GM23338 (cell line): Measurements from ENCODE around the gene CDKN2A. TPM values are rescaled to one million over a fixed set of nuclear protein-coding genes. Genes with fewer than 3 reads are reported as not detected.

ENCODE experiments used
- ATAC-seq: fragments of 200-7000 bp; cut with Tn5 transposase; 3 replicates; pipeline ENCODE4 v1.9.1; 2020
- DNase-seq: peaks from one replicate; pipeline ENCODE4 v3.0.0-alpha.2; 2015; ENCODE audit warnings: low spot score
- H2AFZ ChIP-seq: fragments of 200-600 bp; sonication (generic); 2 replicates; pipeline ENCODE4 v1.8.0; 2016; ENCODE audit warnings: antibody characterized with exemption, mild to moderate bottlenecking, moderate library complexity
- H3F3A ChIP-seq: fragments of 200-600 bp; sonication (generic); replicated peaks from 2 replicates; pipeline ENCODE4 v1.8.0; 2017; ENCODE audit warnings: antibody characterized with exemption, mixed run types, low read depth
- H3K27ac ChIP-seq: fragments of 200-600 bp; sonication (generic); 2 replicates; pipeline ENCODE4 v1.6.1; 2016; ENCODE audit warnings: low read depth
- H3K27me3 ChIP-seq: fragments of 200-600 bp; sonication (generic); 2 replicates; pipeline ENCODE4 v1.8.0; 2016; ENCODE audit warnings: mild to moderate bottlenecking, mixed run types, moderate library complexity; ENCODE audit not compliant: insufficient read depth
- H3K36me3 ChIP-seq: fragments of 200-600 bp; sonication (generic); 2 replicates; pipeline ENCODE4 v1.8.0; 2016; ENCODE audit warnings: mild to moderate bottlenecking; ENCODE audit not compliant: insufficient read depth
- H3K4me1 ChIP-seq: fragments of 200-600 bp; sonication (generic); 2 replicates; pipeline ENCODE4 v1.8.0; 2016; ENCODE audit warnings: mild to moderate bottlenecking, moderate library complexity; ENCODE audit not compliant: insufficient read depth
- H3K4me2 ChIP-seq: fragments of 200-600 bp; sonication (generic); 2 replicates; pipeline ENCODE4 v1.7.1; 2017; ENCODE audit warnings: mixed run types
- H3K4me3 ChIP-seq: fragments of 200-600 bp; sonication (generic); 2 replicates; pipeline ENCODE4 v1.6.1; 2016; ENCODE audit warnings: mixed run types
- H3K79me2 ChIP-seq: fragments of 200-600 bp; sonication (generic); replicated peaks from 2 replicates; pipeline ENCODE4 v1.8.0; 2017; ENCODE audit warnings: mild to moderate bottlenecking; ENCODE audit not compliant: insufficient read depth
- H3K9me2 ChIP-seq: fragments of 200-600 bp; sonication (generic); 2 replicates; pipeline ENCODE4 v1.8.0; 2017; ENCODE audit not compliant: insufficient read depth
- H4K20me1 ChIP-seq: fragments of 200-600 bp; sonication (generic); replicated peaks from 2 replicates; pipeline ENCODE4 v1.8.0; 2017; ENCODE audit warnings: mild to moderate bottlenecking; ENCODE audit not compliant: insufficient read depth
- H3K27ac Mint-ChIP-seq: 2 replicates; pipeline ENCODE4 v1.8.0; 2020; ENCODE audit warnings: inconsistent platforms, mild to moderate bottlenecking, moderate library complexity, mixed read lengths
- H3K27me3 Mint-ChIP-seq: 3 replicates; pipeline ENCODE4 v1.8.0; 2022; ENCODE audit warnings: low read depth, mild to moderate bottlenecking, moderate library complexity, mixed read lengths, inconsistent platforms; ENCODE audit not compliant: insufficient read depth, poor library complexity
- H3K36me3 Mint-ChIP-seq: 3 replicates; pipeline ENCODE4 v1.8.0; 2021; ENCODE audit warnings: low read depth, mild to moderate bottlenecking, inconsistent platforms, moderate library complexity, mixed read lengths
- H3K4me1 Mint-ChIP-seq: 3 replicates; pipeline ENCODE4 v1.8.0; 2020; ENCODE audit warnings: mild to moderate bottlenecking, inconsistent platforms, mixed read lengths
- H3K4me3 Mint-ChIP-seq: 3 replicates; pipeline ENCODE4 v1.8.0; 2021; ENCODE audit warnings: moderate library complexity, mild to moderate bottlenecking, inconsistent platforms, mixed read lengths
- H3K9me3 Mint-ChIP-seq: 3 replicates; pipeline ENCODE4 v1.8.0; 2020; ENCODE audit warnings: moderate library complexity, mild to moderate bottlenecking, inconsistent platforms, mixed read lengths
- JUNB ChIP-seq: IDR thresholded peaks from one replicate; pipeline ENCODE4 v1.6.1; 2016; ENCODE audit warnings: antibody characterized with exemption; ENCODE audit not compliant: unreplicated experiment
- STAT1 ChIP-seq: IDR thresholded peaks from one replicate; pipeline ENCODE4 v1.6.1; 2016; ENCODE audit warnings: antibody characterized with exemption; ENCODE audit not compliant: unreplicated experiment
- ZNF331 ChIP-seq: fragments of 250-450 bp; sonication (Bioruptor Pico); IDR thresholded peaks from 2 replicates; pipeline ENCODE4 v1.5.0; 2020; ENCODE audit warnings: low read depth, mild to moderate bottlenecking, moderate library complexity
- polyA plus RNA-seq: library from polyadenylated mRNA; unstranded; fragments of >200 nt; fragmentation: Nextera tagmentation; extraction: Ambion mirVana; gene quantifications from 2 replicates; pipeline ENCODE4 v1.2.1, GENCODE V29; 2016
- total RNA-seq: library from RNA; depleted of rRNA; stranded (reverse); fragments of >200 nt; shearing (Covaris generic); gene quantifications from 2 replicates; pipeline ENCODE4 v1.2.3, GENCODE V29; 2014
- TF ChIP-seq, protein P1 (sequence below): IDR thresholded peaks from one replicate; pipeline ENCODE4 v1.6.1; 2018; ENCODE audit warnings: antibody characterized with exemption; ENCODE audit not compliant: unreplicated experiment
- TF ChIP-seq, protein P2 (sequence below): fragments of 250-450 bp; sonication (Bioruptor Pico); IDR thresholded peaks from 2 replicates; pipeline ENCODE4 v1.5.0; 2020; ENCODE audit warnings: mild to moderate bottlenecking, moderate library complexity
- TF ChIP-seq, protein P3 (sequence below): IDR thresholded peaks from 2 replicates; pipeline ENCODE4 v1.6.1; 2016; ENCODE audit warnings: antibody characterized with exemption

CDKN2A gene
- total and polyA plus RNA-seq, 2 experiments from 2014 or later, result 0.87 to 2.7 TPM

DNA sequence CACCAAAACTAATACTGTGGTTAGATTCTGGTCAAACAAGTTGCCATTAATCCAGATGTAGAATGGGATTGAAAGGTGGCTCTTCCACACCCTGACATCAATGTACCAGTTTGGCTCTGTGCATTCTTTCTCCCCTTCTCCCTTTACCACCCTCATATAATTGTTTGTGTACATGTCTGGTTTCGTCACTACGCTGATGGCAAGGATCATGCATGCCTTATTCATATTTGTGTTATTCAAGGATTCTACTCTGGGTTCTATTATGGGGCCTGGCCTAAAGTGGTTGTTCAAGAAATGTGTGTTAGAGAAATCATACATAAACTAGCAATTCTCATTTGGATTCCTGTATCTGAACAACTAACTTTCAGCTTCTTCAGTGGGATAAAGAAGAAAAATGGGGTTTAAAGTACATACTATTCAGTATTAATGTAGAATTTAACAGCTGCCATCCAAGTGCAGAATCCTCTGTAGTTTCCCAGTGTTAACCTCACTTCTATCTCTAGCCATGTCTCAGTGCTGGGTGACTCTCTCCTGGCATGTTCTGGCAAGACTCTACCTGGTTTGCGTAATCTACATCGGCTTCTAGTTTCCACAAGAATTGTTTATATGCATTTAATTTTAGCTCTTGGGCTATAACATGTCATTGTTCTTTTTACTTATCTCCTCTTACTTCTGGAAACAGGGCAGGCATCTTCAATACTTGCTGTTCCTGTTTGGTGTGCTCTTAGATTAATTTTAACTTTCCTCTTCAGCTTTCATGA, 42.9 kb upstream of the CDKN2A start:
- ATAC-seq (no peak), DNase-seq (no peak)
- no peak overlapping the region for H3K27ac ChIP-seq
- TF ChIP-seq ZNF331 (CRISPR knock-in tag), result no peak
- TF ChIP-seq, protein P1, sequence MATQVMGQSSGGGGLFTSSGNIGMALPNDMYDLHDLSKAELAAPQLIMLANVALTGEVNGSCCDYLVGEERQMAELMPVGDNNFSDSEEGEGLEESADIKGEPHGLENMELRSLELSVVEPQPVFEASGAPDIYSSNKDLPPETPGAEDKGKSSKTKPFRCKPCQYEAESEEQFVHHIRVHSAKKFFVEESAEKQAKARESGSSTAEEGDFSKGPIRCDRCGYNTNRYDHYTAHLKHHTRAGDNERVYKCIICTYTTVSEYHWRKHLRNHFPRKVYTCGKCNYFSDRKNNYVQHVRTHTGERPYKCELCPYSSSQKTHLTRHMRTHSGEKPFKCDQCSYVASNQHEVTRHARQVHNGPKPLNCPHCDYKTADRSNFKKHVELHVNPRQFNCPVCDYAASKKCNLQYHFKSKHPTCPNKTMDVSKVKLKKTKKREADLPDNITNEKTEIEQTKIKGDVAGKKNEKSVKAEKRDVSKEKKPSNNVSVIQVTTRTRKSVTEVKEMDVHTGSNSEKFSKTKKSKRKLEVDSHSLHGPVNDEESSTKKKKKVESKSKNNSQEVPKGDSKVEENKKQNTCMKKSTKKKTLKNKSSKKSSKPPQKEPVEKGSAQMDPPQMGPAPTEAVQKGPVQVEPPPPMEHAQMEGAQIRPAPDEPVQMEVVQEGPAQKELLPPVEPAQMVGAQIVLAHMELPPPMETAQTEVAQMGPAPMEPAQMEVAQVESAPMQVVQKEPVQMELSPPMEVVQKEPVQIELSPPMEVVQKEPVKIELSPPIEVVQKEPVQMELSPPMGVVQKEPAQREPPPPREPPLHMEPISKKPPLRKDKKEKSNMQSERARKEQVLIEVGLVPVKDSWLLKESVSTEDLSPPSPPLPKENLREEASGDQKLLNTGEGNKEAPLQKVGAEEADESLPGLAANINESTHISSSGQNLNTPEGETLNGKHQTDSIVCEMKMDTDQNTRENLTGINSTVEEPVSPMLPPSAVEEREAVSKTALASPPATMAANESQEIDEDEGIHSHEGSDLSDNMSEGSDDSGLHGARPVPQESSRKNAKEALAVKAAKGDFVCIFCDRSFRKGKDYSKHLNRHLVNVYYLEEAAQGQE, result no peak
- TF ChIP-seq, protein P2, sequence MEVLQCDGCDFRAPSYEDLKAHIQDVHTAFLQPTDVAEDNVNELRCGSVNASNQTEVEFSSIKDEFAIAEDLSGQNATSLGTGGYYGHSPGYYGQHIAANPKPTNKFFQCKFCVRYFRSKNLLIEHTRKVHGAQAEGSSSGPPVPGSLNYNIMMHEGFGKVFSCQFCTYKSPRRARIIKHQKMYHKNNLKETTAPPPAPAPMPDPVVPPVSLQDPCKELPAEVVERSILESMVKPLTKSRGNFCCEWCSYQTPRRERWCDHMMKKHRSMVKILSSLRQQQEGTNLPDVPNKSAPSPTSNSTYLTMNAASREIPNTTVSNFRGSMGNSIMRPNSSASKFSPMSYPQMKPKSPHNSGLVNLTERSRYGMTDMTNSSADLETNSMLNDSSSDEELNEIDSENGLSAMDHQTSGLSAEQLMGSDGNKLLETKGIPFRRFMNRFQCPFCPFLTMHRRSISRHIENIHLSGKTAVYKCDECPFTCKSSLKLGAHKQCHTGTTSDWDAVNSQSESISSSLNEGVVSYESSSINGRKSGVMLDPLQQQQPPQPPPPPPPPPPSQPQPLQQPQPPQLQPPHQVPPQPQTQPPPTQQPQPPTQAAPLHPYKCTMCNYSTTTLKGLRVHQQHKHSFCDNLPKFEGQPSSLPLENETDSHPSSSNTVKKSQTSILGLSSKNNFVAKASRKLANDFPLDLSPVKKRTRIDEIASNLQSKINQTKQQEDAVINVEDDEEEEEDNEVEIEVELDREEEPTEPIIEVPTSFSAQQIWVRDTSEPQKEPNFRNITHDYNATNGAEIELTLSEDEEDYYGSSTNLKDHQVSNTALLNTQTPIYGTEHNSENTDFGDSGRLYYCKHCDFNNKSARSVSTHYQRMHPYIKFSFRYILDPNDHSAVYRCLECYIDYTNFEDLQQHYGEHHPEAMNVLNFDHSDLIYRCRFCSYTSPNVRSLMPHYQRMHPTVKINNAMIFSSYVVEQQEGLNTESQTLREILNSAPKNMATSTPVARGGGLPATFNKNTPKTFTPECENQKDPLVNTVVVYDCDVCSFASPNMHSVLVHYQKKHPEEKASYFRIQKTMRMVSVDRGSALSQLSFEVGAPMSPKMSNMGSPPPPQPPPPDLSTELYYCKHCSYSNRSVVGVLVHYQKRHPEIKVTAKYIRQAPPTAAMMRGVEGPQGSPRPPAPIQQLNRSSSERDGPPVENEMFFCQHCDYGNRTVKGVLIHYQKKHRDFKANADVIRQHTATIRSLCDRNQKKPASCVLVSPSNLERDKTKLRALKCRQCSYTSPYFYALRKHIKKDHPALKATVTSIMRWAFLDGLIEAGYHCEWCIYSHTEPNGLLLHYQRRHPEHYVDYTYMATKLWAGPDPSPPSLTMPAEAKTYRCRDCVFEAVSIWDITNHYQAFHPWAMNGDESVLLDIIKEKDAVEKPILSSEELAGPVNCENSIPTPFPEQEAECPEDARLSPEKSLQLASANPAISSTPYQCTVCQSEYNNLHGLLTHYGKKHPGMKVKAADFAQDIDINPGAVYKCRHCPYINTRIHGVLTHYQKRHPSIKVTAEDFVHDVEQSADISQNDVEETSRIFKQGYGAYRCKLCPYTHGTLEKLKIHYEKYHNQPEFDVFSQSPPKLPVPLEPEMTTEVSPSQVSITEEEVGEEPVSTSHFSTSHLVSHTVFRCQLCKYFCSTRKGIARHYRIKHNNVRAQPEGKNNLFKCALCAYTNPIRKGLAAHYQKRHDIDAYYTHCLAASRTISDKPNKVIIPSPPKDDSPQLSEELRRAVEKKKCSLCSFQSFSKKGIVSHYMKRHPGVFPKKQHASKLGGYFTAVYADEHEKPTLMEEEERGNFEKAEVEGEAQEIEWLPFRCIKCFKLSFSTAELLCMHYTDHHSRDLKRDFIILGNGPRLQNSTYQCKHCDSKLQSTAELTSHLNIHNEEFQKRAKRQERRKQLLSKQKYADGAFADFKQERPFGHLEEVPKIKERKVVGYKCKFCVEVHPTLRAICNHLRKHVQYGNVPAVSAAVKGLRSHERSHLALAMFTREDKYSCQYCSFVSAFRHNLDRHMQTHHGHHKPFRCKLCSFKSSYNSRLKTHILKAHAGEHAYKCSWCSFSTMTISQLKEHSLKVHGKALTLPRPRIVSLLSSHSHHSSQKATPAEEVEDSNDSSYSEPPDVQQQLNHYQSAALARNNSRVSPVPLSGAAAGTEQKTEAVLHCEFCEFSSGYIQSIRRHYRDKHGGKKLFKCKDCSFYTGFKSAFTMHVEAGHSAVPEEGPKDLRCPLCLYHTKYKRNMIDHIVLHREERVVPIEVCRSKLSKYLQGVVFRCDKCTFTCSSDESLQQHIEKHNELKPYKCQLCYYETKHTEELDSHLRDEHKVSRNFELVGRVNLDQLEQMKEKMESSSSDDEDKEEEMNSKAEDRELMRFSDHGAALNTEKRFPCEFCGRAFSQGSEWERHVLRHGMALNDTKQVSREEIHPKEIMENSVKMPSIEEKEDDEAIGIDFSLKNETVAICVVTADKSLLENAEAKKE, result no peak
- TF ChIP-seq, protein P3, sequence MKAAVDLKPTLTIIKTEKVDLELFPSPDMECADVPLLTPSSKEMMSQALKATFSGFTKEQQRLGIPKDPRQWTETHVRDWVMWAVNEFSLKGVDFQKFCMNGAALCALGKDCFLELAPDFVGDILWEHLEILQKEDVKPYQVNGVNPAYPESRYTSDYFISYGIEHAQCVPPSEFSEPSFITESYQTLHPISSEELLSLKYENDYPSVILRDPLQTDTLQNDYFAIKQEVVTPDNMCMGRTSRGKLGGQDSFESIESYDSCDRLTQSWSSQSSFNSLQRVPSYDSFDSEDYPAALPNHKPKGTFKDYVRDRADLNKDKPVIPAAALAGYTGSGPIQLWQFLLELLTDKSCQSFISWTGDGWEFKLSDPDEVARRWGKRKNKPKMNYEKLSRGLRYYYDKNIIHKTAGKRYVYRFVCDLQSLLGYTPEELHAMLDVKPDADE, result no peak
- no peak for TF ChIP-seq JUNB
- TF ChIP-seq STAT1, result no peak
- H3K27me3 Mint-ChIP-seq, result no peaks in the 10 kb centered on the region
- H3F3A ChIP-seq, result no peaks in the 10 kb centered on the region
- H3K4me1 Mint-ChIP-seq, result peaks cover 12% of the 10 kb centered on the region; the same call in 2 of the 3 replicates
- peaks cover 6% of the 10 kb centered on the region; the same call in 1 of the 2 replicates for H3K4me1 ChIP-seq
- no peaks in the 10 kb centered on the region for H3K9me3 Mint-ChIP-seq
- no peaks in the 10 kb centered on the region for H4K20me1 ChIP-seq
- no peak overlapping the region for H2AFZ ChIP-seq
- no peaks in the 10 kb centered on the region for H3K79me2 ChIP-seq
- no peak overlapping the region for H3K4me2 ChIP-seq
- H3K9me2 ChIP-seq, result no peaks in the 10 kb centered on the region
- no peaks in the 10 kb centered on the region for H3K27me3 ChIP-seq
- no peak overlapping the region for H3K4me3 ChIP-seq
- no peak overlapping the region for H3K27ac Mint-ChIP-seq
- H3K36me3 Mint-ChIP-seq, result no peaks in the 10 kb centered on the region
- no peaks in the 10 kb centered on the region for H3K36me3 ChIP-seq
- H3K4me3 Mint-ChIP-seq, result no peak overlapping the region
